ENCODE measurements around the gene SLAIN2. TPM values are rescaled to one million over a fixed set of nuclear protein-coding genes. Genes with fewer than 3 reads are reported as not detected.

SLAIN2 gene
- total RNA-seq, 1 donor from 2014 or later = 62.1 TPM

DNA sequence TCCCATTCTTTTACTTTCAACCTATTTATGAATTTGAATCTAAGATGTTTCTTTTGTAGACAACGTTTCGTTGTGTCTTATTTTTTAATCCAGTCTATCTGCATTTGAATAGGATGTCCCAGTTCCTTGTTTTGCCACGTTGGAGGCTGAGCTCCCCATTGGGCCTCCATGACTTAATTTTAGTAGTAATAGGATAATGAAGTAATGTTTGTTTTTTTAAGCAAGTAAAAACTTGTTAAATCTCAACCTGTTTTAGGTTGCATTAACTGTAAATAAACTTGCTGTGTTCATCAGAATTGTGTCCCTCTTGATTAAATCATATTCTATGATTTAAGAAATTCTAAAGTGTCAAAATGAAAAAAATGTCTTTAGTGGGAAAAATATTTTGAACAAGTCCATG lies 25.3 kb downstream of the SLAIN2 start:
- no peaks in the 10 kb centered on the region for H3K27me3 Mint-ChIP-seq
- ChIA-PET POLR2A (no interaction called here), CTCF (no interaction called here)
- TF ChIP-seq, protein P1, sequence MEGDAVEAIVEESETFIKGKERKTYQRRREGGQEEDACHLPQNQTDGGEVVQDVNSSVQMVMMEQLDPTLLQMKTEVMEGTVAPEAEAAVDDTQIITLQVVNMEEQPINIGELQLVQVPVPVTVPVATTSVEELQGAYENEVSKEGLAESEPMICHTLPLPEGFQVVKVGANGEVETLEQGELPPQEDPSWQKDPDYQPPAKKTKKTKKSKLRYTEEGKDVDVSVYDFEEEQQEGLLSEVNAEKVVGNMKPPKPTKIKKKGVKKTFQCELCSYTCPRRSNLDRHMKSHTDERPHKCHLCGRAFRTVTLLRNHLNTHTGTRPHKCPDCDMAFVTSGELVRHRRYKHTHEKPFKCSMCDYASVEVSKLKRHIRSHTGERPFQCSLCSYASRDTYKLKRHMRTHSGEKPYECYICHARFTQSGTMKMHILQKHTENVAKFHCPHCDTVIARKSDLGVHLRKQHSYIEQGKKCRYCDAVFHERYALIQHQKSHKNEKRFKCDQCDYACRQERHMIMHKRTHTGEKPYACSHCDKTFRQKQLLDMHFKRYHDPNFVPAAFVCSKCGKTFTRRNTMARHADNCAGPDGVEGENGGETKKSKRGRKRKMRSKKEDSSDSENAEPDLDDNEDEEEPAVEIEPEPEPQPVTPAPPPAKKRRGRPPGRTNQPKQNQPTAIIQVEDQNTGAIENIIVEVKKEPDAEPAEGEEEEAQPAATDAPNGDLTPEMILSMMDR (IDR thresholded peaks at IDR 0.05) = no peak
- H3K4me3 Mint-ChIP-seq = no peak overlapping the region
- no peaks in the 10 kb centered on the region for H3K9me3 Mint-ChIP-seq
- no peak for ATAC-seq (ENCODE audit: low read depth)
- intact Hi-C loops (cut with micrococcal nuclease) = no loop called here
- H3K36me3 Mint-ChIP-seq (ENCODE audit: low read depth) = peaks cover 3% of the 10 kb centered on the region
- no peak overlapping the region for H3K27ac Mint-ChIP-seq
- no peak for DNase-seq
- H3K4me1 Mint-ChIP-seq = peaks cover 45% of the 10 kb centered on the region

DNA sequence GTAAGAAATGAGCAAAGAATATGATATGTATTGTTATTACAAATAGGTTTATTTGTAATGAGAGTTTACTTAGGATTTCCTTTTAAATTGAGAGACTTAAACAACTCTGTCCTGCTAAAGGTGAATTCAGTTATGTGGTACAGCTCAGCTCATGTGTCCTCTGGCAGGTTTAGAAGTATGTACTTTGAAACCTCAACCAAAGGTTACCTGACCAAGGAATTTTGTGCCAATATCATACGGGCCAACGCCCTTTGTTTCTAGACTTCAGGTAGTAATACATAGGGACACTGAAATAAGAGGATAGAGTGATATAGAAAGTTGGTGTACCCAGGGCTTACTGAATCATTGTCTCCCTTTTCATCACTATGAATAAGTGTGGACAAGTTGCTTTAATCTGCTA lies 25.7 kb downstream of the SLAIN2 start:
- TF ChIP-seq, protein P1 (IDR thresholded peaks at IDR 0.05) = no peak
- DNase-seq (no peak), ATAC-seq (ENCODE audit: low read depth) (no peak)
- H3K27ac Mint-ChIP-seq = no peak overlapping the region
- H3K9me3 Mint-ChIP-seq = no peaks in the 10 kb centered on the region
- H3K4me1 Mint-ChIP-seq = peaks cover 44% of the 10 kb centered on the region
- intact Hi-C loops (cut with micrococcal nuclease) = no loop called here
- H3K27me3 Mint-ChIP-seq = no peaks in the 10 kb centered on the region
- ChIA-PET CTCF (no interaction called here), POLR2A (no interaction called here)
- no peak overlapping the region for H3K4me3 Mint-ChIP-seq
- H3K36me3 Mint-ChIP-seq (ENCODE audit: low read depth) = peaks cover 3% of the 10 kb centered on the region

DNA sequence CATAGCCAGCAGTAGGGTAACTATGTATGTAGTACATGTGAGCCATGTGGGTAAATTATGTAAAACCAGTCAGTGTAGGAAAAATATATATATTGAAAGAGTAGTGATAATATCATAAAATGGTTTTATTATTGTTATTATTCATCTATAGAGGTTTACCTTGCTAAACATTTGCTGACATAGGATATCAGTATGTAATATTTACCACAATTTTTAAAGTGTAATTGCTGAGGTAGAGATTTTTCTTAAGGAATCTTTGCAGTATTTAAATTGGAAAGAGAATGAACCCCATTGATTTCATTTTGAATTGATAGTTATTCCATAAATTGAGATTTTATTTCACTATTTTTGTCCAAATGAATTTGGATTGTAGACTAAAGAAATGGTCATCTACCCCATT lies 27.1 kb downstream of the SLAIN2 start:
- no peak overlapping the region for H3K4me3 Mint-ChIP-seq
- H3K27me3 Mint-ChIP-seq = no peaks in the 10 kb centered on the region
- ChIA-PET CTCF (no interaction called here), POLR2A (no interaction called here)
- DNase-seq = no peak
- intact Hi-C loops (cut with micrococcal nuclease) = no loop called here
- no peaks in the 10 kb centered on the region for H3K9me3 Mint-ChIP-seq
- no peak overlapping the region for H3K27ac Mint-ChIP-seq
- H3K36me3 Mint-ChIP-seq (ENCODE audit: low read depth) = peaks cover 9% of the 10 kb centered on the region
- TF ChIP-seq, protein P1 (IDR thresholded peaks at IDR 0.05) = no peak
- H3K4me1 Mint-ChIP-seq = peaks cover 44% of the 10 kb centered on the region
- ATAC-seq (ENCODE audit: low read depth) = no peak

DNA sequence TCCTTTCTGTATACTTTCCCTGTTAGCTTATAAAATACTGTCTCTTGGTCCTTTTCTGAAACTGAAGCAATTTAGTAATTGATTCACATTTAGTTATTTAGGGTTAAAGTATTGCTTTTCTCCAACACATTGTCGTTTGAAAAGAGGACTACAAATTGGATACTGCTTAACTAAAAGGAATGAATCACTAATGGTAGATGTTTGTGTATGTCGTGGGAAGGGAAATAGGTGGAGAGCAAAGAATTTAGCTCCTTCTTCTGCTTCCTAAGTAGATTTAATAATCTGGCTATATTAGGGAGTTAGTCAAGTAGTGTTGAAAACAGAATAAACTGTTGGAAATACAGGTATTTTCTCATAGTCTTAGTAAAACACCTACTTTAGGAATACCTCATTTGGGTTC lies 27.9 kb downstream of the SLAIN2 start:
- ChIA-PET POLR2A (no interaction called here), CTCF (no interaction called here)
- peaks cover 11% of the 10 kb centered on the region for H3K36me3 Mint-ChIP-seq (ENCODE audit: low read depth)
- DNase-seq = no peak
- intact Hi-C loops (cut with micrococcal nuclease) = no loop called here
- TF ChIP-seq, protein P1 (IDR thresholded peaks at IDR 0.05) = no peak
- no peaks in the 10 kb centered on the region for H3K27me3 Mint-ChIP-seq
- no peak overlapping the region for H3K4me3 Mint-ChIP-seq
- no peaks in the 10 kb centered on the region for H3K9me3 Mint-ChIP-seq
- ATAC-seq (ENCODE audit: low read depth) = no peak
- no peak overlapping the region for H3K27ac Mint-ChIP-seq
- H3K4me1 Mint-ChIP-seq = peaks cover 44% of the 10 kb centered on the region

DNA sequence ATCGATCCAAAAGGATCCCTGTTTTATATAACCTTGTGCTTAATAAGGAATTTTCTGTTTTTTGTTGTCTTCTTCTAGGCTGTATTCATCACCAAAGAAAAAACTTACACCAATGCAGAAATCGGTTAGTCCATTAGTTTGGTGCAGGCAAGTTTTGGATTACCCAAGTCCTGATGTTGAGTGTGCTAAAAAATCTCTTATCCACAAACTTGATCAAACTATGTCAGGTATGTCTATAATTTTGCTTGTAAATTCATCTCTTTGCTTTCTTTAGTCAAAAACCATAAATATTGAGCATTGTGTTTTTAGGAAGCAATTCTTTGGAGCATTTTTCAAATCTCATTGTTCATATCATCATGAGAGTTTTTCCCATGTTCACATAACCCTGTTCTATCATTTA lies 28.4 kb downstream of the SLAIN2 start:
- ChIA-PET POLR2A (no interaction called here), CTCF (no interaction called here)
- Mint-ChIP-seq H3K4me1 (peaks cover 44% of the 10 kb centered on the region), H3K27me3 (no peaks in the 10 kb centered on the region), H3K27ac (no peak overlapping the region), H3K9me3 (no peaks in the 10 kb centered on the region), H3K4me3 (no peak overlapping the region), H3K36me3 (ENCODE audit: low read depth) (peaks cover 15% of the 10 kb centered on the region)
- intact Hi-C loops (cut with micrococcal nuclease) = no loop called here
- TF ChIP-seq, protein P1 (IDR thresholded peaks at IDR 0.05) = no peak
- ATAC-seq (ENCODE audit: low read depth) (no peak), DNase-seq (no peak)

Data from activated B cell treated with CpG ODN at 0.5 μM for 24 hours (primary cell).